WTC11 (cell line): ENCODE measurements around the gene MGAT3. TPM values are rescaled to one million over a fixed set of nuclear protein-coding genes. Genes with fewer than 3 reads are reported as not detected.

ENCODE experiments used
- ATF1 ChIP-seq: sonication (generic); formaldehyde crosslinking; IDR thresholded peaks from 2 replicates; pipeline ENCODE4 v1.8.1; 2023; ENCODE audit warnings: mild to moderate bottlenecking, moderate library complexity, missing genetic modification reagents
- CREM ChIP-seq: sonication (generic); formaldehyde crosslinking; IDR thresholded peaks from 2 replicates; pipeline ENCODE4 v1.8.1; 2022; ENCODE audit warnings: mild to moderate bottlenecking, missing genetic modification reagents, moderate library complexity
- FOXP1 ChIP-seq: sonication (generic); formaldehyde crosslinking; IDR thresholded peaks from 2 replicates; pipeline ENCODE4 v1.8.0; 2022; ENCODE audit warnings: missing genetic modification reagents, mild to moderate bottlenecking, moderate library complexity, borderline replicate concordance
- HMGA2 ChIP-seq: fragments of 250-450 bp; sonication (Bioruptor Pico); IDR thresholded peaks from 2 replicates; pipeline ENCODE4 v1.4.0; 2021; ENCODE audit warnings: mild to moderate bottlenecking, moderate library complexity
- NFATC4 ChIP-seq: fragments of 250-450 bp; sonication (Bioruptor Pico); IDR thresholded peaks from 2 replicates; pipeline ENCODE4 v1.9.0; 2021; ENCODE audit warnings: mild to moderate bottlenecking
- NR1H2 ChIP-seq: sonication (generic); formaldehyde crosslinking; IDR thresholded peaks from 2 replicates; pipeline ENCODE4 v1.9.0; 2021; ENCODE audit warnings: mild to moderate bottlenecking, moderate library complexity, missing genetic modification reagents
- NR3C1 ChIP-seq: sonication (generic); formaldehyde crosslinking; conservative IDR thresholded peaks from 2 replicates; pipeline ENCODE4 v1.8.1; 2023; ENCODE audit warnings: low read depth, mild to moderate bottlenecking, missing genetic modification reagents
- OVOL2 ChIP-seq: fragments of 250-450 bp; sonication (Bioruptor Pico); IDR thresholded peaks from 2 replicates; pipeline ENCODE4 v1.9.0; 2021; ENCODE audit warnings: mild to moderate bottlenecking, borderline replicate concordance
- PRRX2 ChIP-seq: fragments of 250-450 bp; sonication (Bioruptor Pico); IDR thresholded peaks from 2 replicates; pipeline ENCODE4 v1.8.0; 2021; ENCODE audit warnings: mild to moderate bottlenecking
- TEAD1 ChIP-seq: sonication (generic); formaldehyde crosslinking; IDR thresholded peaks from 2 replicates; pipeline ENCODE4 v1.8.0; 2022; ENCODE audit warnings: mild to moderate bottlenecking, missing genetic modification reagents
- TEAD4 ChIP-seq: sonication (generic); formaldehyde crosslinking; IDR thresholded peaks from 2 replicates; pipeline ENCODE4 v1.8.0; 2022; ENCODE audit warnings: mild to moderate bottlenecking, missing genetic modification reagents
- TP53 ChIP-seq: sonication (generic); formaldehyde crosslinking; IDR thresholded peaks from 2 replicates; pipeline ENCODE4 v1.8.1; 2023; ENCODE audit warnings: mild to moderate bottlenecking, missing genetic modification reagents
- ZBTB21 ChIP-seq: sonication (generic); formaldehyde crosslinking; IDR thresholded peaks from 2 replicates; pipeline ENCODE4 v1.8.1; 2023; ENCODE audit warnings: mild to moderate bottlenecking, missing genetic modification reagents, borderline replicate concordance
- ZNF396 ChIP-seq: fragments of 250-450 bp; sonication (Bioruptor Pico); IDR thresholded peaks from 2 replicates; pipeline ENCODE4 v1.8.0; 2021; ENCODE audit warnings: mild to moderate bottlenecking, moderate library complexity, borderline replicate concordance
- total RNA-seq: library from RNA; stranded (reverse); gene quantifications from 3 replicates; pipeline ENCODE4 v1.2.3, GENCODE V29; 2021
- TF ChIP-seq, protein P1 (sequence below): sonication (generic); formaldehyde crosslinking; IDR thresholded peaks from 2 replicates; pipeline ENCODE4 v1.8.0; 2023; ENCODE audit warnings: mild to moderate bottlenecking, missing genetic modification reagents
- TF ChIP-seq, protein P2 (sequence below): sonication (generic); formaldehyde crosslinking; IDR thresholded peaks from 2 replicates; pipeline ENCODE4 v1.8.0; 2022; ENCODE audit warnings: mild to moderate bottlenecking, missing genetic modification reagents
- TF ChIP-seq, protein P3 (sequence below): sonication (generic); formaldehyde crosslinking; IDR thresholded peaks from 2 replicates; pipeline ENCODE4 v1.8.1; 2022; ENCODE audit warnings: low read depth, mild to moderate bottlenecking, moderate library complexity, missing genetic modification reagents, borderline replicate concordance
- TF ChIP-seq, protein P4 (sequence below): sonication (generic); formaldehyde crosslinking; IDR thresholded peaks from 2 replicates; pipeline ENCODE4 v1.8.1; 2022; ENCODE audit warnings: missing genetic modification reagents, borderline replicate concordance
- TF ChIP-seq, protein P5 (sequence below): sonication (generic); formaldehyde crosslinking; IDR thresholded peaks from 2 replicates; pipeline ENCODE4 v1.8.1; 2023; ENCODE audit warnings: mild to moderate bottlenecking, moderate library complexity, missing genetic modification reagents
- TF ChIP-seq, protein P6 (sequence below): fragments of 250-450 bp; sonication (Bioruptor Pico); IDR thresholded peaks from 2 replicates; pipeline ENCODE4 v1.9.0; 2021; ENCODE audit warnings: mild to moderate bottlenecking, borderline replicate concordance
- TF ChIP-seq, protein P7 (sequence below): sonication (generic); formaldehyde crosslinking; IDR thresholded peaks from 2 replicates; pipeline ENCODE4 v1.8.1; 2023; ENCODE audit warnings: mild to moderate bottlenecking, missing genetic modification reagents
- TF ChIP-seq, protein P8 (sequence below): sonication (generic); formaldehyde crosslinking; IDR thresholded peaks from 2 replicates; pipeline ENCODE4 v1.8.1; 2023; ENCODE audit warnings: mild to moderate bottlenecking, missing genetic modification reagents, moderate library complexity

The MGAT3 gene
- total RNA-seq, 1 experiment from 2014 or later, result 11.4 TPM

DNA sequence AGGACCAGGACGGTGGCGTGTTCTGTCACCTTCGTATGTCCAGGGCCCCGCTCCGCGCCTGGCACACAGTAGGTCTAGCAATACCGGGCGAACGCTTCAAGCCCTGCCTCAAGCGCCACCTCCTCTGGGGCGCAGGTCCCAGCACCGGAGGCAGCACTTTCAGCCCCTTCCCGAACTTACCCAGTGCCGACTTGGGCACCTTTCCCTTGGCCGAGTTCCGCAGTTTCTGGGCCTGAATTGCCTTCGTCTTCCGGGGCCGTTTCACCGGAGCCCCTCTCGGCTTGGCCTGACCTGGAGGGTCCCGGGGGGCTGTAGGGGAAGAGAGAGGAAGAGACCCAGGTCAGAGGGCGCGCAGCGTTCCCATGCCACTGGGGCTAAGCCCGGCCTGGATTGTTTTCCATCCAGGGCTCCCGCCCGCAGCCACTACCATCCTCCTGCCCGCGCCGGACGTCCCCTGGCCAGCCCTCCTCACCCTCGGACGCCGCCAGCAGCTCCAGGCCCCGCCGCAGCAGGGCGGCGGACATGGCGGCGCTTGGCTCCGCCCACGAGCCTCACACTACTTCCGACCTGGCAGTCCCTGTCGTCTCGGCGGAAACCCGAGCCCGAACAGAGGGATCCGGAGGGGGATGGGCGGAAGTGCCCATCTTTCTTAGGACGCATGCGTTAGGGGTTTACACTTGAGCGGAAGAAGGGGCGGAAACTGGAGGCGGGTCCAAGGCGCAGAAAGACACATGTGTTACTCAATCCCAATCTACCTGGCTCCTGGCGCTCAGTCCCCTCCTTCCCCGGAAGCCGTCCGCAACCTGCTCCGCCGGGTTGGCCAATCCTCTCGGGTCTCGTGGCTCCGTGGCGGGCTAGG is 75.6 kb downstream of the MGAT3 start, which contains the start of gene RPS19BP1 (continued):
- TF ChIP-seq, protein P1, sequence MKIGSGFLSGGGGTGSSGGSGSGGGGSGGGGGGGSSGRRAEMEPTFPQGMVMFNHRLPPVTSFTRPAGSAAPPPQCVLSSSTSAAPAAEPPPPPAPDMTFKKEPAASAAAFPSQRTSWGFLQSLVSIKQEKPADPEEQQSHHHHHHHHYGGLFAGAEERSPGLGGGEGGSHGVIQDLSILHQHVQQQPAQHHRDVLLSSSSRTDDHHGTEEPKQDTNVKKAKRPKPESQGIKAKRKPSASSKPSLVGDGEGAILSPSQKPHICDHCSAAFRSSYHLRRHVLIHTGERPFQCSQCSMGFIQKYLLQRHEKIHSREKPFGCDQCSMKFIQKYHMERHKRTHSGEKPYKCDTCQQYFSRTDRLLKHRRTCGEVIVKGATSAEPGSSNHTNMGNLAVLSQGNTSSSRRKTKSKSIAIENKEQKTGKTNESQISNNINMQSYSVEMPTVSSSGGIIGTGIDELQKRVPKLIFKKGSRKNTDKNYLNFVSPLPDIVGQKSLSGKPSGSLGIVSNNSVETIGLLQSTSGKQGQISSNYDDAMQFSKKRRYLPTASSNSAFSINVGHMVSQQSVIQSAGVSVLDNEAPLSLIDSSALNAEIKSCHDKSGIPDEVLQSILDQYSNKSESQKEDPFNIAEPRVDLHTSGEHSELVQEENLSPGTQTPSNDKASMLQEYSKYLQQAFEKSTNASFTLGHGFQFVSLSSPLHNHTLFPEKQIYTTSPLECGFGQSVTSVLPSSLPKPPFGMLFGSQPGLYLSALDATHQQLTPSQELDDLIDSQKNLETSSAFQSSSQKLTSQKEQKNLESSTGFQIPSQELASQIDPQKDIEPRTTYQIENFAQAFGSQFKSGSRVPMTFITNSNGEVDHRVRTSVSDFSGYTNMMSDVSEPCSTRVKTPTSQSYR, result peak; percentile 75; the same call in 1 of the 2 replicates
- TF ChIP-seq CREM (CRISPR knock-in tag) (0 out of 2 replicates have a peak, but pooled peaks have one; percentile 64), FOXP1 (CRISPR knock-in tag) (peak; percentile 93), PRRX2 (CRISPR knock-in tag) (peak; percentile 57; the same call in 1 of the 2 replicates), TEAD1 (0 out of 2 replicates have a peak, but pooled peaks have one; percentile 12), ZNF396 (CRISPR knock-in tag) (no peak), ATF1 (CRISPR knock-in tag) (no peak; the same call in 1 of the 2 replicates), HMGA2 (CRISPR knock-in tag) (no peak), ZBTB21 (CRISPR knock-in tag) (no peak; the same call in 1 of the 2 replicates), OVOL2 (CRISPR knock-in tag) (no peak), NFATC4 (CRISPR knock-in tag) (no peak), NR1H2 (no peak), TP53 (CRISPR knock-in tag) (peak; percentile 86), TEAD4 (CRISPR knock-in tag) (no peak), NR3C1 (0 out of 2 replicates have a peak, but pooled peaks have one; percentile 9)
- TF ChIP-seq, protein P2, sequence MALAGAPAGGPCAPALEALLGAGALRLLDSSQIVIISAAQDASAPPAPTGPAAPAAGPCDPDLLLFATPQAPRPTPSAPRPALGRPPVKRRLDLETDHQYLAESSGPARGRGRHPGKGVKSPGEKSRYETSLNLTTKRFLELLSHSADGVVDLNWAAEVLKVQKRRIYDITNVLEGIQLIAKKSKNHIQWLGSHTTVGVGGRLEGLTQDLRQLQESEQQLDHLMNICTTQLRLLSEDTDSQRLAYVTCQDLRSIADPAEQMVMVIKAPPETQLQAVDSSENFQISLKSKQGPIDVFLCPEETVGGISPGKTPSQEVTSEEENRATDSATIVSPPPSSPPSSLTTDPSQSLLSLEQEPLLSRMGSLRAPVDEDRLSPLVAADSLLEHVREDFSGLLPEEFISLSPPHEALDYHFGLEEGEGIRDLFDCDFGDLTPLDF (CRISPR knock-in tag), result no peak
- TF ChIP-seq, protein P3, sequence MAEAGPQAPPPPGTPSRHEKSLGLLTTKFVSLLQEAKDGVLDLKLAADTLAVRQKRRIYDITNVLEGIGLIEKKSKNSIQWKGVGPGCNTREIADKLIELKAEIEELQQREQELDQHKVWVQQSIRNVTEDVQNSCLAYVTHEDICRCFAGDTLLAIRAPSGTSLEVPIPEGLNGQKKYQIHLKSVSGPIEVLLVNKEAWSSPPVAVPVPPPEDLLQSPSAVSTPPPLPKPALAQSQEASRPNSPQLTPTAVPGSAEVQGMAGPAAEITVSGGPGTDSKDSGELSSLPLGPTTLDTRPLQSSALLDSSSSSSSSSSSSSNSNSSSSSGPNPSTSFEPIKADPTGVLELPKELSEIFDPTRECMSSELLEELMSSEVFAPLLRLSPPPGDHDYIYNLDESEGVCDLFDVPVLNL, result peak; percentile 61; the same call in 1 of the 2 replicates
- TF ChIP-seq, protein P4, sequence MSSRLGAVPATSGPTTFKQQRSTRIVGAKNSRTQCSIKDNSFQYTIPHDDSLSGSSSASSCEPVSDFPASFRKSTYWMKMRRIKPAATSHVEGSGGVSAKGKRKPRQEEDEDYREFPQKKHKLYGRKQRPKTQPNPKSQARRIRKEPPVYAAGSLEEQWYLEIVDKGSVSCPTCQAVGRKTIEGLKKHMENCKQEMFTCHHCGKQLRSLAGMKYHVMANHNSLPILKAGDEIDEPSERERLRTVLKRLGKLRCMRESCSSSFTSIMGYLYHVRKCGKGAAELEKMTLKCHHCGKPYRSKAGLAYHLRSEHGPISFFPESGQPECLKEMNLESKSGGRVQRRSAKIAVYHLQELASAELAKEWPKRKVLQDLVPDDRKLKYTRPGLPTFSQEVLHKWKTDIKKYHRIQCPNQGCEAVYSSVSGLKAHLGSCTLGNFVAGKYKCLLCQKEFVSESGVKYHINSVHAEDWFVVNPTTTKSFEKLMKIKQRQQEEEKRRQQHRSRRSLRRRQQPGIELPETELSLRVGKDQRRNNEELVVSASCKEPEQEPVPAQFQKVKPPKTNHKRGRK (CRISPR knock-in tag), result no peak
- TF ChIP-seq, protein P5, sequence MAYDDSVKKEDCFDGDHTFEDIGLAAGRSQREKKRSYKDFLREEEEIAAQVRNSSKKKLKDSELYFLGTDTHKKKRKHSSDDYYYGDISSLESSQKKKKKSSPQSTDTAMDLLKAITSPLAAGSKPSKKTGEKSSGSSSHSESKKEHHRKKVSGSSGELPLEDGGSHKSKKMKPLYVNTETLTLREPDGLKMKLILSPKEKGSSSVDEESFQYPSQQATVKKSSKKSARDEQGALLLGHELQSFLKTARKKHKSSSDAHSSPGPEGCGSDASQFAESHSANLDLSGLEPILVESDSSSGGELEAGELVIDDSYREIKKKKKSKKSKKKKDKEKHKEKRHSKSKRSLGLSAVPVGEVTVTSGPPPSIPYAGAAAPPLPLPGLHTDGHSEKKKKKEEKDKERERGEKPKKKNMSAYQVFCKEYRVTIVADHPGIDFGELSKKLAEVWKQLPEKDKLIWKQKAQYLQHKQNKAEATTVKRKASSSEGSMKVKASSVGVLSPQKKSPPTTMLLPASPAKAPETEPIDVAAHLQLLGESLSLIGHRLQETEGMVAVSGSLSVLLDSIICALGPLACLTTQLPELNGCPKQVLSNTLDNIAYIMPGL (CRISPR knock-in tag), result 0 out of 2 replicates have a peak, but pooled peaks have one; percentile 71
- TF ChIP-seq, protein P6, sequence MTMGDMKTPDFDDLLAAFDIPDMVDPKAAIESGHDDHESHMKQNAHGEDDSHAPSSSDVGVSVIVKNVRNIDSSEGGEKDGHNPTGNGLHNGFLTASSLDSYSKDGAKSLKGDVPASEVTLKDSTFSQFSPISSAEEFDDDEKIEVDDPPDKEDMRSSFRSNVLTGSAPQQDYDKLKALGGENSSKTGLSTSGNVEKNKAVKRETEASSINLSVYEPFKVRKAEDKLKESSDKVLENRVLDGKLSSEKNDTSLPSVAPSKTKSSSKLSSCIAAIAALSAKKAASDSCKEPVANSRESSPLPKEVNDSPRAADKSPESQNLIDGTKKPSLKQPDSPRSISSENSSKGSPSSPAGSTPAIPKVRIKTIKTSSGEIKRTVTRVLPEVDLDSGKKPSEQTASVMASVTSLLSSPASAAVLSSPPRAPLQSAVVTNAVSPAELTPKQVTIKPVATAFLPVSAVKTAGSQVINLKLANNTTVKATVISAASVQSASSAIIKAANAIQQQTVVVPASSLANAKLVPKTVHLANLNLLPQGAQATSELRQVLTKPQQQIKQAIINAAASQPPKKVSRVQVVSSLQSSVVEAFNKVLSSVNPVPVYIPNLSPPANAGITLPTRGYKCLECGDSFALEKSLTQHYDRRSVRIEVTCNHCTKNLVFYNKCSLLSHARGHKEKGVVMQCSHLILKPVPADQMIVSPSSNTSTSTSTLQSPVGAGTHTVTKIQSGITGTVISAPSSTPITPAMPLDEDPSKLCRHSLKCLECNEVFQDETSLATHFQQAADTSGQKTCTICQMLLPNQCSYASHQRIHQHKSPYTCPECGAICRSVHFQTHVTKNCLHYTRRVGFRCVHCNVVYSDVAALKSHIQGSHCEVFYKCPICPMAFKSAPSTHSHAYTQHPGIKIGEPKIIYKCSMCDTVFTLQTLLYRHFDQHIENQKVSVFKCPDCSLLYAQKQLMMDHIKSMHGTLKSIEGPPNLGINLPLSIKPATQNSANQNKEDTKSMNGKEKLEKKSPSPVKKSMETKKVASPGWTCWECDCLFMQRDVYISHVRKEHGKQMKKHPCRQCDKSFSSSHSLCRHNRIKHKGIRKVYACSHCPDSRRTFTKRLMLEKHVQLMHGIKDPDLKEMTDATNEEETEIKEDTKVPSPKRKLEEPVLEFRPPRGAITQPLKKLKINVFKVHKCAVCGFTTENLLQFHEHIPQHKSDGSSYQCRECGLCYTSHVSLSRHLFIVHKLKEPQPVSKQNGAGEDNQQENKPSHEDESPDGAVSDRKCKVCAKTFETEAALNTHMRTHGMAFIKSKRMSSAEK (CRISPR knock-in tag), result no peak
- TF ChIP-seq, protein P7, sequence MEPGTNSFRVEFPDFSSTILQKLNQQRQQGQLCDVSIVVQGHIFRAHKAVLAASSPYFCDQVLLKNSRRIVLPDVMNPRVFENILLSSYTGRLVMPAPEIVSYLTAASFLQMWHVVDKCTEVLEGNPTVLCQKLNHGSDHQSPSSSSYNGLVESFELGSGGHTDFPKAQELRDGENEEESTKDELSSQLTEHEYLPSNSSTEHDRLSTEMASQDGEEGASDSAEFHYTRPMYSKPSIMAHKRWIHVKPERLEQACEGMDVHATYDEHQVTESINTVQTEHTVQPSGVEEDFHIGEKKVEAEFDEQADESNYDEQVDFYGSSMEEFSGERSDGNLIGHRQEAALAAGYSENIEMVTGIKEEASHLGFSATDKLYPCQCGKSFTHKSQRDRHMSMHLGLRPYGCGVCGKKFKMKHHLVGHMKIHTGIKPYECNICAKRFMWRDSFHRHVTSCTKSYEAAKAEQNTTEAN (CRISPR knock-in tag), result 0 out of 2 replicates have a peak, but pooled peaks have one; percentile 64
- TF ChIP-seq, protein P8, sequence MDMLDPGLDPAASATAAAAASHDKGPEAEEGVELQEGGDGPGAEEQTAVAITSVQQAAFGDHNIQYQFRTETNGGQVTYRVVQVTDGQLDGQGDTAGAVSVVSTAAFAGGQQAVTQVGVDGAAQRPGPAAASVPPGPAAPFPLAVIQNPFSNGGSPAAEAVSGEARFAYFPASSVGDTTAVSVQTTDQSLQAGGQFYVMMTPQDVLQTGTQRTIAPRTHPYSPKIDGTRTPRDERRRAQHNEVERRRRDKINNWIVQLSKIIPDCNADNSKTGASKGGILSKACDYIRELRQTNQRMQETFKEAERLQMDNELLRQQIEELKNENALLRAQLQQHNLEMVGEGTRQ, result peak; percentile 68
